ENCODE results near the gene SEC16B. TPM values are rescaled to one million over a fixed set of nuclear protein-coding genes. Genes with fewer than 3 reads are reported as not detected.

The SEC16B gene
- total RNA-seq, 1 donor from 2014 or later: 2.2 TPM

DNA sequence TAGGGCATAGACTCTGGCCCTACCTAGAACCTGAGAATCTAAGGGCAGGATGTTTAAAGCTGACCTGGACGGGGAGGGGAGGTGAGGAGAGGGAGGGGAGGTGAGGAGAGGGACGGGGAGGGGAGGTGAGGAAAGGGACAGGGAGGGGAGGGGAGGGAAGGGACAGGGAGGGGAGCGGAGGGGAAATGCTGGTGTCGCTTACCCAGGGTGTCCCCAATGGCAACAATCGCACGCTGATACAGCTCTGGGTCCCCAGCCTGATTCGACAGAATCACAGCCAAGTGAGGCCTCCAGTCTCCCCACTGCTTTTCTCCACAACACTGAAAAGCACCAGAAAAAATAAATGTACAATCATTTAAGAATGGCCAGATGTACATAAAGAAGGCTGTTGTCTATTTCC is 22.2 kb downstream of the SEC16B start:
- TF ChIP-seq CTCF (IDR thresholded peaks at IDR 0.05): no peak
- intact Hi-C loops (cut with DNase I): no loop called here
- ATAC-seq: no peak
- DNase-seq: no peak
- no peaks in the 10 kb centered on the region for H3K27me3 ChIP-seq
- H3K27ac ChIP-seq: no peak overlapping the region
- H3K4me1 ChIP-seq: no peaks in the 10 kb centered on the region
- H3K36me3 ChIP-seq: no peaks in the 10 kb centered on the region
- no peak overlapping the region for H3K4me3 ChIP-seq
- no peaks in the 10 kb centered on the region for H3K9me3 ChIP-seq

GRCh38 chr1:177945943-177946650 is 23.8 kb downstream of the SEC16B start:
- intact Hi-C loops (cut with DNase I): no loop called here
- H3K4me1 ChIP-seq: no peaks in the 10 kb centered on the region
- ATAC-seq: peak; percentile 75
- H3K27ac ChIP-seq: no peak overlapping the region
- no peaks in the 10 kb centered on the region for H3K27me3 ChIP-seq
- no peak for DNase-seq
- TF ChIP-seq CTCF (IDR thresholded peaks at IDR 0.05): peak; percentile 72
- H3K4me3 ChIP-seq: no peak overlapping the region
- H3K9me3 ChIP-seq: no peaks in the 10 kb centered on the region
- H3K36me3 ChIP-seq: no peaks in the 10 kb centered on the region

- H3K27me3 ChIP-seq: no peaks in the 10 kb centered on the region
- DNase-seq (no peak), ATAC-seq (no peak)
- intact Hi-C loops (cut with DNase I): no loop called here
- no peak overlapping the region for H3K4me3 ChIP-seq
- TF ChIP-seq CTCF (IDR thresholded peaks at IDR 0.05): no peak
- H3K36me3 ChIP-seq: no peaks in the 10 kb centered on the region
- H3K9me3 ChIP-seq: no peaks in the 10 kb centered on the region
- H3K27ac ChIP-seq: no peak overlapping the region
- no peaks in the 10 kb centered on the region for H3K4me1 ChIP-seq
Observed at GRCh38 chr1:177944016-177944949, 25.6 kb downstream of the SEC16B start.

GRCh38 chr1:177941976-177942375 is 27.9 kb downstream of the SEC16B start:
- DNase-seq (no peak), ATAC-seq (no peak)
- Histone ChIP-seq H3K9me3 (no peaks in the 10 kb centered on the region), H3K36me3 (no peaks in the 10 kb centered on the region), H3K27ac (no peak overlapping the region), H3K27me3 (no peaks in the 10 kb centered on the region), H3K4me3 (no peak overlapping the region), H3K4me1 (no peaks in the 10 kb centered on the region)
- intact Hi-C loops (cut with DNase I): no loop called here
- no peak for TF ChIP-seq CTCF (IDR thresholded peaks at IDR 0.05)

- no peak overlapping the region for H3K4me3 ChIP-seq
- DNase-seq (no peak), ATAC-seq (no peak)
- no peaks in the 10 kb centered on the region for H3K4me1 ChIP-seq
- no peaks in the 10 kb centered on the region for H3K9me3 ChIP-seq
- intact Hi-C loops (cut with DNase I): no loop called here
- H3K27ac ChIP-seq: no peak overlapping the region
- no peaks in the 10 kb centered on the region for H3K27me3 ChIP-seq
- no peak for TF ChIP-seq CTCF (IDR thresholded peaks at IDR 0.05)
- no peaks in the 10 kb centered on the region for H3K36me3 ChIP-seq
Observed at GRCh38 chr1:177940682-177941081, 29.2 kb downstream of the SEC16B start.

All from upper lobe of right lung (tissue), 1 donor.